Neural progenitor cell (in vitro differentiated cells): ENCODE results near the gene SCPEP1. TPM values are rescaled to one million over a fixed set of nuclear protein-coding genes. Genes with fewer than 3 reads are reported as not detected.

Experiments used
- DNase-seq: peaks from one replicate; pipeline ENCODE4 v3.0.0-alpha.2; 2016; ENCODE audit warnings: low spot score
- H2AFZ ChIP-seq: fragments of 200-600 bp; sonication (generic); replicated peaks from 2 replicates; pipeline ENCODE4 v1.6.1; 2016; ENCODE audit warnings: antibody characterized with exemption
- H3F3A ChIP-seq: fragments of 200-600 bp; sonication (generic); 2 replicates; pipeline ENCODE4 v1.6.1; 2016; ENCODE audit warnings: antibody characterized with exemption, low read depth
- H3K27ac ChIP-seq: fragments of 200-600 bp; sonication (generic); 2 replicates; pipeline ENCODE4 v1.5.1; 2016; ENCODE audit warnings: mild to moderate bottlenecking
- H3K27me3 ChIP-seq: fragments of 200-600 bp; sonication (generic); 2 replicates; pipeline ENCODE4 v1.6.1; 2016; ENCODE audit warnings: mild to moderate bottlenecking, moderate library complexity
- H3K36me3 ChIP-seq: fragments of 200-600 bp; sonication (generic); 2 replicates; pipeline ENCODE4 v1.5.1; 2016
- H3K4me1 ChIP-seq: fragments of 200-600 bp; sonication (generic); 2 replicates; pipeline ENCODE4 v1.6.1; 2016; ENCODE audit warnings: mixed run types
- H3K4me2 ChIP-seq: fragments of 200-600 bp; sonication (generic); 2 replicates; pipeline ENCODE4 v1.6.1; 2016
- H3K4me3 ChIP-seq: fragments of 200-600 bp; sonication (generic); 2 replicates; pipeline ENCODE4 v1.5.1; 2016
- H3K79me2 ChIP-seq: fragments of 200-600 bp; sonication (generic); 2 replicates; pipeline ENCODE4 v1.6.1; 2016; ENCODE audit warnings: low read depth
- H3K9ac ChIP-seq: fragments of 200-600 bp; sonication (generic); 2 replicates; pipeline ENCODE4 v1.6.1; 2016
- H3K9me3 ChIP-seq: fragments of 200-600 bp; sonication (generic); 2 replicates; pipeline ENCODE4 v1.5.1; 2016; ENCODE audit warnings: low read depth
- H4K20me1 ChIP-seq: fragments of 200-600 bp; sonication (generic); 2 replicates; pipeline ENCODE4 v1.6.1; 2016; ENCODE audit warnings: low read depth
- H3K27ac Mint-ChIP-seq: 3 replicates; pipeline ENCODE4 v1.8.0; 2021; ENCODE audit warnings: mixed read lengths
- H3K27me3 Mint-ChIP-seq: 2 replicates; pipeline ENCODE4 v1.8.0; 2022; ENCODE audit warnings: low read depth, mild to moderate bottlenecking, inconsistent platforms, moderate library complexity, mixed read lengths; ENCODE audit not compliant: insufficient read depth
- H3K36me3 Mint-ChIP-seq: 3 replicates; pipeline ENCODE4 v1.8.0; 2021; ENCODE audit warnings: mixed read lengths
- H3K4me1 Mint-ChIP-seq: 3 replicates; pipeline ENCODE4 v1.8.0; 2021; ENCODE audit warnings: mixed read lengths
- H3K4me3 Mint-ChIP-seq: 3 replicates; pipeline ENCODE4 v1.8.0; 2021; ENCODE audit warnings: mild to moderate bottlenecking, moderate library complexity, mixed read lengths
- H3K9me3 Mint-ChIP-seq: 3 replicates; pipeline ENCODE4 v1.8.0; 2020; ENCODE audit warnings: mixed read lengths
- CTCF ChIP-seq: fragments of 200-600 bp; sonication (generic); IDR thresholded peaks from 2 replicates; pipeline ENCODE4 v1.5.1; 2017; ENCODE audit warnings: antibody characterized with exemption, mild to moderate bottlenecking
- EZH2 ChIP-seq: fragments of 200-600 bp; sonication (generic); IDR thresholded peaks from 2 replicates; pipeline ENCODE4 v1.6.1; 2017; ENCODE audit warnings: antibody characterized with exemption, mild to moderate bottlenecking, moderate library complexity
- EZH2phosphoT487 ChIP-seq: fragments of 200-600 bp; sonication (generic); IDR thresholded peaks from 2 replicates; pipeline ENCODE4 v1.6.1; 2017; ENCODE audit warnings: antibody characterized with exemption
- total RNA-seq: library from RNA; depleted of rRNA; stranded (reverse); fragments of >200 nt; gene quantifications from 2 replicates; pipeline ENCODE4 v1.2.3, GENCODE V29; 2015; ENCODE audit warnings: low replicate concordance

SCPEP1 gene
- total RNA-seq, 1 donor from 2014 or later: 28.7 TPM

- H3K36me3 Mint-ChIP-seq: no peaks in the 10 kb centered on the region
- no peak for DNase-seq
- Histone ChIP-seq H3K4me2 (no peak overlapping the region), H3K9ac (no peak overlapping the region), H3K9me3 (peaks cover 5% of the 10 kb centered on the region), H3K27me3 (no peaks in the 10 kb centered on the region), H3K4me3 (no peak overlapping the region), H4K20me1 (no peaks in the 10 kb centered on the region), H3K4me1 (peaks cover 8% of the 10 kb centered on the region), H3K36me3 (peaks cover 2% of the 10 kb centered on the region), H3K79me2 (no peaks in the 10 kb centered on the region), H3K27ac (no peak overlapping the region), H2AFZ (no peak overlapping the region), H3F3A (no peaks in the 10 kb centered on the region)
- no peak overlapping the region for H3K4me3 Mint-ChIP-seq
- no peak overlapping the region for H3K27ac Mint-ChIP-seq
- H3K4me1 Mint-ChIP-seq: peaks cover 10% of the 10 kb centered on the region
- peaks cover 5% of the 10 kb centered on the region for H3K27me3 Mint-ChIP-seq
- H3K9me3 Mint-ChIP-seq: peaks cover 20% of the 10 kb centered on the region
- TF ChIP-seq CTCF (no peak), EZH2 (no peak), EZH2phosphoT487 (no peak)
These were observed 43.5 kb downstream of the SCPEP1 start for GRCh38 chr17:57021226-57021940.

- H3K4me1 ChIP-seq: no peaks in the 10 kb centered on the region
- Mint-ChIP-seq H3K4me1 (no peaks in the 10 kb centered on the region), H3K36me3 (peaks cover 3% of the 10 kb centered on the region), H3K27ac (no peak overlapping the region), H3K9me3 (peaks cover 42% of the 10 kb centered on the region), H3K27me3 (no peaks in the 10 kb centered on the region), H3K4me3 (no peak overlapping the region)
- H3F3A ChIP-seq: no peaks in the 10 kb centered on the region
- DNase-seq: no peak
- H3K9me3 ChIP-seq: peaks cover 15% of the 10 kb centered on the region
- no peaks in the 10 kb centered on the region for H3K79me2 ChIP-seq
- no peaks in the 10 kb centered on the region for H4K20me1 ChIP-seq
- no peak for TF ChIP-seq EZH2
- no peak for TF ChIP-seq CTCF
- TF ChIP-seq EZH2phosphoT487: no peak
- H3K9ac ChIP-seq: no peak overlapping the region
- no peak overlapping the region for H3K4me3 ChIP-seq
- no peak overlapping the region for H3K27ac ChIP-seq
- no peak overlapping the region for H2AFZ ChIP-seq
- no peaks in the 10 kb centered on the region for H3K27me3 ChIP-seq
- peaks cover 6% of the 10 kb centered on the region for H3K36me3 ChIP-seq
- no peak overlapping the region for H3K4me2 ChIP-seq
These were observed 47.9 kb downstream of the SCPEP1 start for GRCh38 chr17:57025876-57026275.

- DNase-seq: no peak
- Mint-ChIP-seq H3K36me3 (peaks cover 3% of the 10 kb centered on the region), H3K27me3 (no peaks in the 10 kb centered on the region), H3K9me3 (peaks cover 39% of the 10 kb centered on the region), H3K4me3 (no peak overlapping the region), H3K27ac (no peak overlapping the region), H3K4me1 (no peaks in the 10 kb centered on the region)
- Histone ChIP-seq H3K9me3 (peaks cover 15% of the 10 kb centered on the region), H3K9ac (no peak overlapping the region), H3K27me3 (no peaks in the 10 kb centered on the region), H3K79me2 (no peaks in the 10 kb centered on the region), H3K4me3 (no peak overlapping the region), H3F3A (no peaks in the 10 kb centered on the region), H3K4me2 (no peak overlapping the region), H3K36me3 (peaks cover 6% of the 10 kb centered on the region), H2AFZ (no peak overlapping the region), H3K27ac (no peak overlapping the region), H4K20me1 (no peaks in the 10 kb centered on the region), H3K4me1 (no peaks in the 10 kb centered on the region)
- TF ChIP-seq EZH2phosphoT487 (no peak), EZH2 (no peak), CTCF (no peak)
These were observed 49.9 kb downstream of the SCPEP1 start for GRCh38 chr17:57027852-57028251.
